Thyroid gland (tissue), 4 donors: ENCODE data around the gene ERCC3.

ENCODE experiments used
- CTCF ChIP-seq, 6 experiments: fragments of 200-600 bp in 3 of 6; fragments of 450-650 bp in 3 of 6; sonication (generic) in 3 of 6; IDR thresholded peaks; one replicate each; pipeline ENCODE4 v1.5.1; 2016 to 2019; ENCODE audit warnings: antibody characterized with exemption in 6 of 6, mild to moderate bottlenecking in 2 of 6, inconsistent platforms in 1 of 6, moderate library complexity in 1 of 6
- POLR2A ChIP-seq, 2 donors: fragments of 450-650 bp; IDR thresholded peaks; one replicate each; pipeline ENCODE4 v1.6.1; 2017; ENCODE audit warnings: antibody characterized with exemption in 2 of 2, mild to moderate bottlenecking in 2 of 2, moderate library complexity in 1 of 2

GRCh38 chr2:127275789-127276188 lies 18.2 kb downstream of the ERCC3 start:
- TF ChIP-seq CTCF (IDR thresholded peaks at IDR 0.05) (no peak), POLR2A (IDR thresholded peaks at IDR 0.05) (no peak)
